T47D (cell line): Measurements from ENCODE around the gene MDGA2.
"Not testable (repeated sequence)": the region's sequence is repeated elsewhere in the genome, so short reads cannot be mapped to it uniquely, and the experiment has no call there.

ENCODE experiments used
- DNase-seq, 2 experiments: peaks; one replicate each; pipeline versions ENCODE4 v3.0.0 to v3.0.0-alpha.2; 2011 to 2012; ENCODE audit warnings: low read depth in 1 of 2, low spot score in 1 of 2
- JUND ChIP-seq: IDR thresholded peaks from 2 replicates; pipeline ENCODE4 v1.6.1; 2012; ENCODE audit warnings: low read depth
- in situ Hi-C: cut with HindIII; loops from 2 replicates; pipeline ENCODE4 v1.10.0; 2016; ENCODE audit warnings: low sequenced_read_pairs, low pct_unique_long_range_greater_than_20kb

The MDGA2 gene

GRCh38 chr14:47276931-47277330 lies 398.5 kb downstream of the MDGA2 start:
- in situ Hi-C loops, result no loop called here
- DNase-seq, result no peak
- no peak for TF ChIP-seq JUND

GRCh38 chr14:47273939-47274338 lies 401.5 kb downstream of the MDGA2 start:
- TF ChIP-seq JUND, result no peak
- in situ Hi-C loops, result no loop called here

GRCh38 chr14:47270715-47271114 lies 404.7 kb downstream of the MDGA2 start:
- in situ Hi-C loops, result no loop called here
- DNase-seq, result no peak
- no peak for TF ChIP-seq JUND

More at GRCh38 chr14:47273939-47274338, 401.5 kb downstream of the MDGA2 start:
- no peak for DNase-seq

- DNase-seq, result peak in 1 of 2 experiments; percentile 26
- TF ChIP-seq JUND, result no peak
- in situ Hi-C loops, result no loop called here
These were observed 405.5 kb downstream of the MDGA2 start for GRCh38 chr14:47269756-47270492.

- in situ Hi-C loops, result no loop called here
- no peak for DNase-seq
- TF ChIP-seq JUND, result no peak
These were observed 410.6 kb downstream of the MDGA2 start for GRCh38 chr14:47264842-47265241.

GRCh38 chr14:47262801-47263200 lies 412.6 kb downstream of the MDGA2 start:
- in situ Hi-C loops, result no loop called here
- no peak for TF ChIP-seq JUND

GRCh38 chr14:47261350-47261749 lies 414.1 kb downstream of the MDGA2 start:
- no peak for TF ChIP-seq JUND
- in situ Hi-C loops, result no loop called here
- no peak for DNase-seq

More at GRCh38 chr14:47262801-47263200, 412.6 kb downstream of the MDGA2 start:
- DNase-seq, result no peak

GRCh38 chr14:47259796-47260195 lies 415.6 kb downstream of the MDGA2 start:
- TF ChIP-seq JUND, result no peak
- in situ Hi-C loops, result no loop called here
- DNase-seq, result no peak

- in situ Hi-C loops, result no loop called here
- no peak for TF ChIP-seq JUND
- DNase-seq, result no peak
These were observed 418.4 kb downstream of the MDGA2 start for GRCh38 chr14:47257013-47257412.

- no peak for DNase-seq
- TF ChIP-seq JUND, result no peak
- in situ Hi-C loops, result no loop called here
These were observed 422.6 kb downstream of the MDGA2 start for GRCh38 chr14:47252802-47253201.

- TF ChIP-seq JUND, result no peak
- no peak for DNase-seq
- in situ Hi-C loops, result no loop called here
These were observed 429.0 kb downstream of the MDGA2 start for GRCh38 chr14:47246367-47246766.

- in situ Hi-C loops, DNase-seq: not testable (repeated sequence)
These were observed 432.8 kb downstream of the MDGA2 start for GRCh38 chr14:47242579-47242978.

GRCh38 chr14:47240748-47241437 lies 434.5 kb downstream of the MDGA2 start:
- peak in 1 of 2 experiments; percentile 26 for DNase-seq
- TF ChIP-seq JUND, result no peak
- in situ Hi-C loops, result no loop called here
